Activated T-helper 17 cell treated with anti-CD3 and anti-CD28 coated beads, Interleukin-2, amount 50 U/mL, for 72 hours (primary cell): ENCODE data around the gene C16orf96. TPM values are rescaled to one million over a fixed set of nuclear protein-coding genes. Genes with fewer than 3 reads are reported as not detected.

Experiments
- ATAC-seq: fragments of 150-1000 bp; cut with Tn5 transposase; replicated peaks from 2 replicates; pipeline ENCODE4 v1.10.0; 2021; ENCODE audit warnings: mild to moderate bottlenecking, moderate library complexity
- H3K27ac Mint-ChIP-seq: one replicate; pipeline ENCODE4 v1.8.0; 2022; ENCODE audit warnings: mixed read lengths
- H3K27me3 Mint-ChIP-seq: one replicate; pipeline ENCODE4 v1.8.0; 2022; ENCODE audit warnings: mixed read lengths
- H3K36me3 Mint-ChIP-seq: one replicate; pipeline ENCODE4 v1.8.0; 2022; ENCODE audit warnings: low read depth, mild to moderate bottlenecking, mixed read lengths
- H3K4me1 Mint-ChIP-seq: one replicate; pipeline ENCODE4 v1.8.0; 2022; ENCODE audit warnings: mixed read lengths
- H3K4me3 Mint-ChIP-seq: one replicate; pipeline ENCODE4 v1.8.0; 2022; ENCODE audit warnings: mild to moderate bottlenecking, mixed read lengths
- H3K9me3 Mint-ChIP-seq: one replicate; pipeline ENCODE4 v1.8.0; 2022; ENCODE audit warnings: mixed read lengths
- total RNA-seq, 2 donors: library from RNA; stranded (reverse); gene quantifications; one replicate each; pipeline ENCODE4 v1.2.3, GENCODE V29; 2022

The C16orf96 gene
- total RNA-seq, 2 donors from 2014 or later: not detected

DNA sequence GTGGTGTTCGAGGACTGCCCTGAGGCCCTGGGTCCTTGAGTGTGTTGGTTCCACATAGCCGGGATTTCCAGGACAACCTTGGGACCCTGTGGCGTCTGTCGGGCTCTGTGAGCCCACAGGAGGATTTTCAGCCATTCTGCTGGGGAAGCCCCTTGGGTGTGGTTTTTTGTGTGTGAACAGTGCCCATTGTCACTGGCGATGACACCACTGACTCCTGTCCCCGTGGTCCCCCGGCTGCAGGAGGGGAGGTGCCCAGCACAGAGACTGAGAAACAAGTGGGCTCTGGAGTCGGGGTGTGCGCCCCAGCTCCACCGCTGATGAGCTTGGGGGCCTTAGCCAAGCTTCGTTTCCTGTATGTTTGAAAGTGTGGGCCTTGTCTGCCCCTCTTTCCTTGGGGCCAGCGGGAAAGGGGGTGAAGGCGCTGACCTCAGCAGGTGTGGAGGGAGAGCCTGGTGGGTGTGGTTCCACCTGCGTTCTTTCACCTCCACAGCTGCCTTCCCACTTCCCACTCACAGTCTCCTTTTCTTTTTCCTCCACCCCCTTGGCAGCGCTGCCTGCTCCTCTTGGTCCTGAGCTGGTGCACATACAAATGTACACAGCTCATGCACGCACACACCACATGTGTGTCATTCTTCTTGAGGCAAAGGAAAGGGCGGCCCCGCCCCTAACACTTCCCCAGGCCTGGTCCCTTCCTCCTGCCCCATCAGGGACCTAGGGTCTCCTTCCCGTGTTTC lies 84.6 kb downstream of the C16orf96 start:
- H3K27me3 Mint-ChIP-seq: no peaks in the 10 kb centered on the region
- H3K36me3 Mint-ChIP-seq: peaks cover 22% of the 10 kb centered on the region
- H3K9me3 Mint-ChIP-seq: no peaks in the 10 kb centered on the region
- peaks cover 15% of the 10 kb centered on the region for H3K4me1 Mint-ChIP-seq
- peak overlapping the region; percentile 10 for H3K4me3 Mint-ChIP-seq
- no peak for ATAC-seq
- peak overlapping the region; percentile 67 for H3K27ac Mint-ChIP-seq

DNA sequence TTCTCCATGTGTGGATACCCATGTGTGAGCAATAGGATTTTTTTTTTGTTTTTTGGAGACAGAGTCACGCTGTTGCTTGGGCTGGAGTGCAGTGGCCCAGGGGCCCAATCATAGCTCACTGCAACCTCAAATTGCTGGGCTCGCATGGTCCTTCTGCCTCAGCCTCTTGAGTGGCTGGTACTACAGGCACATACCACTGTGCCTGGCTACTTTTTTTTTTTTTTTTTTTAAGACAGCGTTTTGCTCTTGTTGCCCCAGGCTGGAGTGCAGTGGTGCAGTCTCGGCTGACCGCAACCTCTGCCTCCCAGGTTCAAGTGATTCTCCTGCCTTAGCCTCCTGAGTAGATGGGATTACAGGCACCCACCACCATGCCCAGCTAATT lies 85.2 kb downstream of the C16orf96 start:
- ATAC-seq: no peak
- Mint-ChIP-seq H3K27me3 (no peaks in the 10 kb centered on the region), H3K4me3 (peak overlapping the region; percentile 10), H3K27ac (peak overlapping the region; percentile 67), H3K4me1 (peaks cover 15% of the 10 kb centered on the region), H3K9me3 (no peaks in the 10 kb centered on the region), H3K36me3 (peaks cover 16% of the 10 kb centered on the region)

DNA sequence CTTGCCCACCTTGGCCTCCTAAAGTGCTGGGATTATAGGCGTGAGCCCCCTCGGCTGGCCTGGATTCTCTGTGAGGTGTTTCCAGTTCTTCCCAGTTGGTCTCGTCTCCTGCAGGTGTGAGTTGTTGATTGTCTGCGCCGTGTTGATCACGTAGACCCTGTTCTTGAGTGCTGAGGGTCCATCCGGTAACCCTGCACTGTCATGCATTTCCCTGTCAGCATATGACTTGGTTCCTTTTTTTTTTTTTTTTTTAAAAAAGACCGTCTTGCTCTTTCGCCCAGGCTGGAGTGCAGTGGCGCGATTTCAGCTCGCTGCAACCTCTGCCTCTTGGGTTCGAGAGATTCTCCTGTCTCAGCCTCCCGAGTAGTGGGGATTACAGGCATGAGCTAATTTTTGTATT lies 85.8 kb downstream of the C16orf96 start:
- Mint-ChIP-seq H3K9me3 (no peaks in the 10 kb centered on the region), H3K4me1 (peaks cover 15% of the 10 kb centered on the region), H3K36me3 (peaks cover 10% of the 10 kb centered on the region), H3K4me3 (no peak overlapping the region), H3K27ac (no peak overlapping the region), H3K27me3 (no peaks in the 10 kb centered on the region)
- ATAC-seq: no peak

DNA sequence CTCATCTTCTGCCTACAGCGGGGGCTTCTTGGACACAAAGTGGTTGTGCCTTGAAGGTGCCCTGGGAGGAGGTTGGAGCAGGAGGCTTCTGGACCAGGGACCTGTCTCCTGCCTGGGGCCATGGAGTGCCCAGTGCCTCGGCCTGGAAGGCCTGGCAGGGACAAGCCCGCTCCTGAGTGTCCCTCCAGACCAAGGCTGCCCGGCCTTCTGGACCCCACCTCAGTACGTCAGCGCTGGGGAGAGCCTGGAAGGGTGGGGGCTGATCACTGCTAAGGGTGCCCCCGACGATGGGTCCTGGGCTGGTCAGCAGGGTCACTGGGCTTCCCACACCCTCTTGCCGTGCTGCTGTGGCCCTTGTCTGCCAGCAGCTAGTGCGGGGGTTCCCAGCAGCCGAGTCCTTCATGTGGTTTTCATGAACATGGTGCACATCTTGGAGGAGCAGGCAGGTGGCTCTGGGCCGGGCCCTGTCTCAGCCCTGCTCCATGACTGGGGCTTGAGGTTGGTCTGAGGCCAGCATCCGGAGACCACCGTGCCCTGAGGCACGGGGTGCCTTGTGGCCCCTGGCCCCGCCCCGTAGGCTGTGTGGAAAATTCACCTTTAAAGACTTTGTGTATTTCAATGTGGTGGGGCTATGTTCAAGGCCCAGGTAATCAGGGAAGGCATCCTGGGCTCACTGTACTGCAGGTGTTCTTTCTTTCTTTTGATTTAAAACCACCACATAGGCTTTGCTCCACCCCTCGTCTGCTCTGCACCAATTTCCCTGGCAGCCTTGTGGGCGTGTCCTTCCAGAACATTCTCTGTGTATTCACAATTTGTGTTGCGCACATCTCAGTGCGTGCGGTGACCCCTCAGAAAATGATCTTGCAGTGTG lies 90.9 kb downstream of the C16orf96 start:
- Mint-ChIP-seq H3K27ac (no peak overlapping the region), H3K36me3 (peaks cover 25% of the 10 kb centered on the region), H3K4me1 (peaks cover 14% of the 10 kb centered on the region), H3K4me3 (no peak overlapping the region), H3K9me3 (no peaks in the 10 kb centered on the region), H3K27me3 (no peaks in the 10 kb centered on the region)
- ATAC-seq: no peak

DNA sequence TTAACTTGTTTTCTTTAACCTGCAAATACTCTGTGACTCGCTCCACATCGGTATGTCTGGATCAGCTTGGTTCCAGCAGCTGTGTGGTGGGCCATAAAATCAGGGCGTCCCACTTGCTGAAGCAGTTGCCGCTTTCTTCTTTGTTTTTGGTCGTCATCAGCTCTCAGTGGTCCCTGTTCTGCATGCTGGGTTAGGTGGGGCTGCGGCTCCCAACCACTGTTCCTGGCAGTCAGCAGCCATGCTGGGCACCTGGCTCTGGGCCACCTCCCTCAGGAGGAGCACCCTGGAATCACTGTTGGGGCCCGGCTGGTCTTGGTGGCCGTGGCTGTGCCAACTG lies 91.5 kb downstream of the C16orf96 start:
- ATAC-seq: no peak

DNA sequence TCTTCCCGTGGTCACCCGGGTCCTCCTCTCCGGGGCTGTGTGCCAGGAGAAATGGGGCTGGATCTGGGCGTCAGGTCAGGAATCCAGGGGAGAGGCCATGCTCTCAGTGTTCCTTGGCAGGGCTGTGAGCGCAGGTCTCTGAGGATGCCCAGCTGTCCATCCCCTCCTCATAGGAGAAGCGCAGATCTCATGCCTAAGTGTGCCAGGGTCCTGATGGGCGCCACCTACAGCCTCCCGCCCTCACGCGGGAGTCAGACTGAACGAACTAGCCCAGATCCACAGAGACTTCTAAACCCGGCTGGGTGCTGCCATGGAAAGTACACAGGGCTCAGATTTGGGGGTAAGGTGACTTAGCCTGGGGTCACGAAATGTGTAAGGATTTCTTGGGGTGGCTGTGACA lies 92.8 kb downstream of the C16orf96 start:
- peak; percentile 21 for ATAC-seq
- H3K4me1 Mint-ChIP-seq: peaks cover 14% of the 10 kb centered on the region
- H3K27ac Mint-ChIP-seq: no peak overlapping the region
- H3K36me3 Mint-ChIP-seq: peaks cover 34% of the 10 kb centered on the region
- no peaks in the 10 kb centered on the region for H3K9me3 Mint-ChIP-seq
- H3K27me3 Mint-ChIP-seq: no peaks in the 10 kb centered on the region
- no peak overlapping the region for H3K4me3 Mint-ChIP-seq

More for the DNA sequence above, 91.5 kb downstream of the C16orf96 start:
- Mint-ChIP-seq H3K4me3 (no peak overlapping the region), H3K9me3 (no peaks in the 10 kb centered on the region), H3K27me3 (no peaks in the 10 kb centered on the region), H3K36me3 (peaks cover 30% of the 10 kb centered on the region), H3K4me1 (peaks cover 14% of the 10 kb centered on the region), H3K27ac (no peak overlapping the region)

DNA sequence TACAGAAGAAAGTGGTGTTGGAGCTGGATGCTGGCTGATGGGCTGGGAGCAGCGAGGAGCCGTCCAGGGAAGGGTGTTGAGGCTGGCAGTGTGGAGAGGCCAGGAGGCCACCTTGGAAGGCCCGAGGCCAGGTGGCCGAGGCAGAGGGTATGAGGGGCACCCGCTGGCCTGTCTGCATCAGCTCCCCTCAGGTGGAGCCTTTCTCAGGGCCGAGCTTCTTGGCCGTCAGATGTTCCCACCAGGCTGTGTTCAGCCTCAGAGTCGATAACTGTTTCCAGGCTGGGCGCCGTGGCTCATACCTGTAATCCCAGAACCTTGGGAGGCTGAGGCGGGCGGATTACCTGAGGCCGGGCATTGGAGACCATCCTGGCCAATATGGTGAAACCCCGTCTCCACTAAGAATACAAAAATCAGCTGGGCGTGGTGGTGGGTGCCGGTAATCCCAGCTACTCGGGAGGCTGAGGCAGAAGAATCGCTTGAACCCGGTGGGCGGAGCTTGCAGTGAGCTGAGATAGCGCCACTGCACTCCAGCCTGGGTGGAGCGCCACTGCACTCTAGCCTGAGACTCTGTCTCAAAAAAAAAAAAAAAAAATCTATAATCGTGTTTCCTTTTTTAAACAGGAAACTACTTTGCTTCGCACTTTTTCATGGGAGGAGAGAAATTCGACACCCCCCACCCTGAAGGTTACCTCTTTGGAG lies 93.8 kb downstream of the C16orf96 start:
- no peak overlapping the region for H3K4me3 Mint-ChIP-seq
- peaks cover 41% of the 10 kb centered on the region for H3K36me3 Mint-ChIP-seq
- H3K9me3 Mint-ChIP-seq: no peaks in the 10 kb centered on the region
- peaks cover 14% of the 10 kb centered on the region for H3K4me1 Mint-ChIP-seq
- H3K27ac Mint-ChIP-seq: no peak overlapping the region
- H3K27me3 Mint-ChIP-seq: no peaks in the 10 kb centered on the region
- ATAC-seq: peak; percentile 17

Other genes starting within 250 kb of the C16orf96 start
- gene GLIS2, start 240.3 kb upstream of the C16orf96 start, total RNA-seq: 1 to 10 TPM in 1 of 2 donors, under 1 TPM in 1; 0.37 to 1.6 TPM
- gene PAM16, start 205.0 kb upstream of the C16orf96 start, total RNA-seq: 10 to 100 TPM; 40.4 to 74.7 TPM
- under 1 TPM; 0.11 to 0.29 TPM for gene VASN, start 184.5 kb upstream of the C16orf96 start, total RNA-seq
- 100 to 1,000 TPM in 1 of 2 donors, 10 to 100 TPM in 1; 82.6 to 114 TPM for gene CORO7, start 139.7 kb upstream of the C16orf96 start, total RNA-seq
- gene DNAJA3, start 130.5 kb upstream of the C16orf96 start, total RNA-seq: 10 to 100 TPM; 50.3 to 81.1 TPM
- 10 to 100 TPM; 56.5 to 63.2 TPM for gene NMRAL1, start 81.7 kb upstream of the C16orf96 start, total RNA-seq
- gene HMOX2, start 79.9 kb upstream of the C16orf96 start, total RNA-seq: 10 to 100 TPM; 60.0 to 92.1 TPM
- 10 to 100 TPM; 24.5 to 31.2 TPM for gene CDIP1, start 17.6 kb upstream of the C16orf96 start, total RNA-seq
- 10 to 100 TPM; 16.6 to 24.5 TPM for gene UBALD1, start 58.5 kb downstream of the C16orf96 start, total RNA-seq
- gene MGRN1, start 68.5 kb downstream of the C16orf96 start, total RNA-seq: 10 to 100 TPM; 63.5 to 66.3 TPM
- gene NUDT16L1, start 137.2 kb downstream of the C16orf96 start, total RNA-seq: 10 to 100 TPM; 16.8 to 28.7 TPM
- gene ANKS3, start 177.9 kb downstream of the C16orf96 start, total RNA-seq: 10 to 100 TPM; 14.0 to 15.7 TPM
- gene DNAAF8, start 178.2 kb downstream of the C16orf96 start, total RNA-seq: not detected
- gene ZNF500, start 210.8 kb downstream of the C16orf96 start, total RNA-seq: 10 to 100 TPM in 1 of 2 donors, 1 to 10 TPM in 1; 9.7 to 12.5 TPM
- not detected for gene SEPTIN12, start 232.0 kb downstream of the C16orf96 start, total RNA-seq
- not detected for gene SMIM22, start 239.0 kb downstream of the C16orf96 start, total RNA-seq
- gene ROGDI, start 246.3 kb downstream of the C16orf96 start, total RNA-seq: 1 to 10 TPM; 8.0 to 8.8 TPM